T-helper 2 cell treated with Interferon-gamma antibody and Interleukin-4, amounts not matched to agents 100 ng/mL and 5 ng/mL, for 36 hours (primary cell): Measurements from ENCODE around the gene INHBC. TPM values are rescaled to one million over a fixed set of nuclear protein-coding genes. Genes with fewer than 3 reads are reported as not detected.

Source experiments
- total RNA-seq: library from RNA; stranded (reverse); gene quantifications from 2 replicates; pipeline ENCODE4 v1.2.3, GENCODE V29; 2022

The INHBC gene
- total RNA-seq, 1 donor from 2014 or later = not detected

Other genes starting within 250 kb of the INHBC start
- gene NXPH4, start 218.0 kb upstream of the INHBC start, total RNA-seq = 0.43 and 1.0 TPM in 2 replicates
- gene SHMT2, start 205.1 kb upstream of the INHBC start, total RNA-seq = 176 and 178 TPM in 2 replicates
- 8.8 and 9.1 TPM in 2 replicates for gene STAC3, start 183.6 kb upstream of the INHBC start, total RNA-seq
- 65.1 and 67.2 TPM in 2 replicates for gene R3HDM2, start 3.7 kb upstream of the INHBC start, total RNA-seq
- not detected in 2 replicates for gene INHBE, start 20.5 kb downstream of the INHBC start, total RNA-seq
- 1.8 and 2.2 TPM in 2 replicates for gene GLI1, start 25.0 kb downstream of the INHBC start, total RNA-seq
- 171 and 172 TPM in 2 replicates for gene ARHGAP9, start 45.1 kb downstream of the INHBC start, total RNA-seq
- 189 and 195 TPM in 2 replicates for gene MARS1, start 53.3 kb downstream of the INHBC start, total RNA-seq
- gene DDIT3, start 85.7 kb downstream of the INHBC start, total RNA-seq = 9.9 and 10.7 TPM in 2 replicates
- gene MBD6, start 88.0 kb downstream of the INHBC start, total RNA-seq = 75.0 and 78.0 TPM in 2 replicates
- gene DCTN2, start 112.4 kb downstream of the INHBC start, total RNA-seq = 85.7 and 88.4 TPM in 2 replicates
- 1.3 and 1.6 TPM in 2 replicates for gene KIF5A, start 115.3 kb downstream of the INHBC start, total RNA-seq
- 19.7 and 22.8 TPM in 2 replicates for gene PIP4K2C, start 156.4 kb downstream of the INHBC start, total RNA-seq
- gene DTX3, start 170.0 kb downstream of the INHBC start, total RNA-seq = 18.1 and 19.1 TPM in 2 replicates
- 0.48 and 1.0 TPM in 2 replicates for gene ARHGEF25, start 176.7 kb downstream of the INHBC start, total RNA-seq
- 1.5 and 1.9 TPM in 2 replicates for gene B4GALNT1, start 198.4 kb downstream of the INHBC start, total RNA-seq